Upper lobe of left lung (tissue), 4 donors: Measurements from ENCODE around the gene TENM4.

Experiments used
- CTCF ChIP-seq, 6 experiments: fragments of 450-650 bp in 4 of 6; fragments of 200-600 bp in 2 of 6; sonication (generic) in 2 of 6; IDR thresholded peaks; one replicate each; pipeline ENCODE4 v1.5.1; 2016 to 2019; ENCODE audit warnings: antibody characterized with exemption in 6 of 6
- EP300 ChIP-seq, 4 donors: sonication (generic); formaldehyde crosslinking; IDR thresholded peaks; one replicate each; pipeline ENCODE4 v1.5.1; 2017; ENCODE audit warnings: antibody characterized with exemption in 4 of 4, control low read depth in 2 of 4

- TF ChIP-seq EP300 (IDR thresholded peaks at IDR 0.05): no peak
- TF ChIP-seq CTCF (IDR thresholded peaks at IDR 0.05): no peak
Observed at GRCh38 chr11:78893996-78894395, 546.8 kb downstream of the TENM4 start.
